Left hindlimb (tissue), 1 donor: ENCODE data around the gene CLEC2L.
A peak's percentile ranks its signal among the peaks of the same experiment; 100 is the strongest.
"Not testable (repeated sequence)": the region's sequence is repeated elsewhere in the genome, so short reads cannot be mapped to it uniquely, and the experiment has no call there.

Source experiments
- DNase-seq: peaks from one replicate; pipeline ENCODE4 v3.0.0-alpha.2; 2018

The CLEC2L gene

DNA sequence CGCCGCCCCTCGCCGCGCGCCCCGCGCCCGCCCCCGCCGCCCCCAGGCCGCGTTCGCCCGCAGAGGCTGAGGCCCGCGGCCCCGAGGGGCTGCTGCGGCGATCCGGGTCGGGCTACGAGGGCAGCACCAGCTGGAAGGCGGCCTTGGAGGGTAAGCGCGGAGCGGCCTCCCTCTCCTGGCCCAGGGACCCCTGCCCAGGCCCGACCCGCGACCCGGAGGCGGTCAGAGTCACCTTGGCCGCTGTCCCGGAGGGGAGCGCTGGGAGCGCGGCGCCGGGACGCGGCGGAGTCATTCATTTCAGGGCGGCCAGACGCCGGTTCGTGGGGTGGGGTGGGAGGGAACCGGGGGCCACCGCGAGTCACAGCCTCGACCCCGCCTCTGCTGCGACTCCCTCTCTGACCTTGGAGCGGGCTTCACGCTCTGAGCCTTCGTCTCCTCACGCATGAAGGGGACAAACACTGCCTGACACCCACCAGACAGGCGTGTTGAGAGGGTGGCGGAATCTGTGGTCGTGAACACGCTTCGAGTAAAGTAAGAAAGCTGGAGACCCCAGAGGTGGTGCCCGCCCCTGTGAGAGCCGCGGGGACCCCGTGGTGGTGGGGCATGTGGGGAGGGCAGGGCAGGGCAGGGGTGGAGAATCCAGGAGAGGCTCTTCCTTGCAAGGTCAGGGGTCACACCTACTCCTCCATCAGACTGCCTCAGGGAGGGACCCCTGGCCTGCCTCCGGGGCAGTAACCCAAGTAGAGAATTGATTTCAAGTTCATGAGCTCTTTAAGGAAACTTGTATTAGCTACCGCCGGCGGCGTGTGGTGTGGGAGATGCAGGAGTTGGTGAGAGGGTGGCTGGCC lies 707 bp downstream of the CLEC2L start:
- no peak for DNase-seq

DNA sequence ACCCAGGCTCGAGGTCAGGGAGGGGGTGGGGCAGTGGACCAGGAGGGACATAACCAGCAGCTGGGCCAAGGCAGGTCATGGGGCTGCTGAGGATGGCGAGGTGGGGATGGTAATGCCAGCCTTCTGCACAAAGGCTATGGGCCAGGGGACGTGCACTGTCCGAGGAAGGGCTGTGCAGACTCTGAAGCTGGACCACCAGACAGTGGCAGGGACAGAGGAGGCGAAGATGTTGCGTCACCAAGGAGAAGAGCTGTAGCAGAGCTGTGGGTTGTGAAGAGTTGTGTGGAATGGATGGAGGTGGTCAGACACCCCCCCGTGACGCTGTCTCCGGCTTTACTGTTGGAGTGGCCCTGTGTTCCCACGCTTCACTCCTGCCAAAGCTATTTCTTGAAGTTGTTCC lies 1.8 kb downstream of the CLEC2L start:
- DNase-seq = no peak

DNA sequence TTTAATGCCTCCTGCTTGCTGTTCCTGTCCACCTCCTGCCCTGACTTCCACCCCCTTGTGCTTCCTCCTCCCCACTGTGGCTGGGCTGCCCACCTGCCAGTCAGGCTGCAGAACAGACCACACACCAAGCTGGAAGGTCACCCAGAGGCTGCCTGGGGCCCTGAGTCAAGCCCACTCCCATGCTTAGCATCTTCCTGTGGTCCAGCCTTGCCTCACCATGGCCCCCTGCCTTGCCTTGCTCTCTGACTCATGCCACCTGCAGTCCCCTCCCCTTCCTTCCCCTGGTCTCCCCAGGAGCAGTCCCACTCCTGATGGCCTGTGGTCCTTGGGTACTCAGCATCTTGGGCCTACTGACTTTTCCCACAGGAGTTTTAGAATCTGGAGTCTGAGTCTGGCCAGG lies 2.3 kb downstream of the CLEC2L start:
- no peak for DNase-seq

DNA sequence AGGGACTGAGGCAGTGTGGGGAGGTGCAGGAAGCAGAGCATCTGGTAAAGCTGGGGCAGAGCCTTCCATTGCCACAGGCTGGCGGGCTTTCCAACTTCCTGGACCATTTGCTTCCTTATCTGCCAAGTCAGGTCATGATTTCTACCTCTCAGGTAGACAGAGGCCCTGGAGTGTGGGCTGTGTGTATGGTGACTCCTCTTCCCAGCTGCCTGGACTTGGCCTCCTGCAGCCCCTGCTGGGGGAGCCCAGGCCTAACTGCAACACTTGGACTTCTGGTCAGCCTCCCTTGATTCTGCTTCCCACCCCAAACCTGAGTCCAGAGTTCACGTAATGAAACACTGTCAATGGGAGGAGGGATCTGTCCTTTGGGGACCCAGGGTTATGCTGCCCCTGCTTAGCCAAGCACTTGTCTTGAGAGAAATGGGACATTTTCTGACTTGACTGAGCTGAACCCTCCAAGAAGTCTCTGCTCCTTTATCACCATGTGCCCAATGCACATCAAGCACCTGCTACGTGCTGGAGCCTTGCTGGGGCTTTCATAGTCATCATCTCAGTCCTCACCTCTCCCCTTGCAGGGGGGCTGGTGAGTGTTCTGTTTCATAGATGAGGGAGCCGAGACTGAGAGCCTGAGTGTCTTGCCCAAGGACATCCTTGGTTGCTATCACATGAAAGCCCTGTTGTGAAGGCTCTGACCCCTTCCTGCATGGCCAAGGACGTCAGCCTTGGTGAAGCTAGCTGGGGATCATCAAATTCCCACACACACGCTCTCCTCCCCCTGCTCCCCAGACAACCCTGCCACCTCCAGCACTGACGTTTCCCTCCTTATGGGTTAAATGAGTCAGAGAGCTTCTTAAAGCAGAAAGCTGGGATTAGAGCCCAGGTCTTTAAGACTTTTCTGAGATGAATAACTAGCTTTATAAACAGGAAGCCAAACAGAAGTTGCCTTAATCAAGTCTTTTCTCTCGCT lies 3.4 kb downstream of the CLEC2L start:
- DNase-seq = no peak

DNA sequence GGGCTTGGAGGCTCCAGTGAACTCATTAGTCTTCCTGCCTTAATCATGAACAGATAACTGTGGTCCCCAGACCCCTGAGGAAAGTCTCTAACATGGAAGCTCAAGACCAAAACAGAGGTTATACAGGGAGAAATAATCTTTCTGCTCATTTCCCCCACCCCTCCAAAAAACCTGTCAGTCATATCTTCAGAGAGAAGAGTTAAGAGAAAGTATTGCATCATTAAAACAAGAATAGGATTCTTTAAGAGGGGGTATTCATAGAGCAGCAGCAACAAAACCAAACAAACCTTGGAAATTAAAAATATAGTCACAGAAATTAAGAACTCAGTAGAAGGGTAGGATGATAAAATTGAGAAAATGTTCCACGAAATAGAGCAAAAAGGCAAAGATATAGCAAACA lies 7.6 kb downstream of the CLEC2L start:
- no peak for DNase-seq

DNA sequence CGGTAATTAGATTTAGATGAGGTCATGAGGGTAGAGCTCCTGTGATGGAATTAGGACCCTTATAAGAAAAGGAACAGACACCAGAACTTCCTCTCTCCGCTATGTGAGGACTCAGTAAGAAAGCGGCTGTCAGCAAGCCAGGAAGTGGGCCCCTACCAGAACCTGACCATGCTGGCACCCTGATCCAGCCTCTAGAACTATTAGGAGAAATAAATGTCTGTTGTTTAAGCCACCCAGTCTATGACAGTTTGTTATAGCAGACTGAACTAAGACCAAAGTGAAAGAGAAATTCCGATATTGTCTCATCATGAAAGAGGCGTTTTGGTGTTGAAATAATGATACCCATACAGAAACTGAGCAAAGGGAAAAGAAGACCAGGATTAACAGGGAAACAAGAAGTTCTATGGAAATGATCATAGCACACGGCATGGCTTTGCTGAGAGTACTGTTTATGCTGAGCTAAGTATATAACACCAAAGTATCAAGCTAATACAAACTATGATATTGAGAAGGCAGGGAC lies 9.2 kb downstream of the CLEC2L start:
- DNase-seq = no peak

DNA sequence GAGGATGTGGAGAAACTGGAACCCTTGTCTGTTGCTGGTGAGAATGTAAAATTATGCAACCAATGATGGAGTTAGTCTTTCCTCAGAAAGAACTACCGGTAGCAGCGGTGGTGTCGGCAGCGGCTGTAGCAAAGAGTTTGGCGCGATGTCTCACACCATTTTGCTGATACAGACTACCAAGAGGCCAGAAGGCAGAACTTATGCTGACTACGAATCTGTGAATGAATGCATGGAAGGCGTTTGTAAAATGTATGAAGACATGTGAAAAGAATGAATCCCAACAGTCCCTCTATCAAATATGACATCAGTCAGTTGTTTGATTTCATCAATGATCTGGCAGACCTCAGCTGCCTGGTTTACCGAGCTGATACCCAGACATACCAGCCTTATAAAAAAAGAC lies 10.6 kb downstream of the CLEC2L start:
- no peak for DNase-seq

DNA sequence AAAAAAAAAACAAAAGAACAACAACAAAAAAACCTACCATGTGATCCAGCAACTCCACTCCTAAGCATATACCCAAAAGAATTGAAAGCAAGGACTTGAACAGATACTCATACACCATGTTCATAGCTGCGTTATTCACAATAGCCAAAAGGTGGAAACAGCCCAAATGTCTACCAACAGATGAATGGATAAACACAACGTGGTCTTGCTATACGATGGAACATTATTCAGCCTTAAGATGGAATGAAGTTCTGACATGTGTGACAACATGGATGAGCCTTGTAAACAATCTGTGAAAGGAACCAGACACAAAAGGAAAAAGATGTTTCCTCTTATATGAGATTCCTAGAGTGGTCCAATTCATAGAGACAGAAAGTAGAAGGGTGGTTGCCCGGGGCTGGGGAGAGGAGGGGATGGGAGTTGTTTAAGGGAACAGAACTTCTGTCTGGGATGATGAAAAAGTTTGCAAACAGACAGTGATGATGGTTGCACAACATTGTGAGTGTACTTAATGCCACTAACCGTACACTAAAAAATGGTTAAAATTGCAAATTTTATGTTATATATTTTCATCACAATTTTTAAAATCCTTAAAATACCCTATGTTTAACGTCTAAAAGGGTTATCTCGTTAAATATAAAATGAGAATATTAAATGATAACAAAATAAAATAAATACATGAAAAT lies 11.6 kb downstream of the CLEC2L start:
- no peak for DNase-seq

DNA sequence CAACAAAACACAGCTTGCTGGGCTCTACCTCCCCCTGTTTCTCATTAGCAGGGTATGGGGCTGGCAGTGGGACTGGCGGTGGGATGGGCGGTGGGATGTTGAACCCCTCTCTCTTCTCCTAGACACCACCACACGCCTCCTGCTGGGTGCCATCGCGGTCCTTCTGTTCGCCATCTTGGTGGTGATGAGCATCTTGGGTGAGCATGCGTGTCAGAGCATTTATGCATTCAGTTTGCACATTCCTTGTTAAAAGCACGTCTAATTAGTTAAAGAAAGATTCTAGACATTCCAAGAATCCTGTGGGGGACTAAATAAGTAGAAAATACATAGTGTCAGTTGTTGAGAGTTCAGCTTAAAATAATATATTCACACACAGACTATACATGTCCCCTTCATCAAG lies 12.7 kb downstream of the CLEC2L start:
- DNase-seq = no peak

DNA sequence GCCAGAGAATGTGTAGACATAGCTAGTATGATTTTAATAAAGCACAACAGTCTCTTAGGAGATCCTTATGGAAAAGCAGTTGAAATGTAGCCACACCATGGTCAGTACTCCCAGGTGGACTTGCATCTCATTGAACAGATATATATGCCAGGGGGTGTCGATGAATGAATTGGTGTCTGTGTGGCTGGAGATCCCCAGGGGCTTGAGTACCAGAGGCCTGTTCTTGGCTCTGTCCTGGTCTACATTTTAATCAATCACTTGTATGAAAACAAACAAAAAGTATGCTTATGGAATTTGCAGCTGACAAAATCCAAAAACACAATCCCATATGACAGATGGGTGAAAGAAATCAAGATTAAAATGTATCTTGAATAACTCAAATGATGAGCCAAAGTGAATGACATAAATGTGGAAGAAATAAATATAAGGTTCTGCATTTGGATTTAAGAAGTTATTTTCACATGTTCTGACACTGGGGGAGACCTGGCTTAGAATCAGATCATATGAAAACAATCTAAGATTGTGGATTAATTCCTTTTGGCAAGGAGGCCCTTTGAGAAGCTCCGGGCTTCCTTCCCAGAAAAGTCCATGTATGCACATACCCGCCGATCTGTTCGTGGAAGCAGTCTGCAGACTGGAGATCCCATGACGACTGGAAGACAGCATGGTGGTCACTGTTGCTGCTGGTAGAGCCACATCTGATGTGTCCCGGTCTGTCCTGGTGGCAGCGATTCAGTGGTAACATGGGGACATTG lies 15.6 kb downstream of the CLEC2L start:
- DNase-seq = peak; percentile 58

DNA sequence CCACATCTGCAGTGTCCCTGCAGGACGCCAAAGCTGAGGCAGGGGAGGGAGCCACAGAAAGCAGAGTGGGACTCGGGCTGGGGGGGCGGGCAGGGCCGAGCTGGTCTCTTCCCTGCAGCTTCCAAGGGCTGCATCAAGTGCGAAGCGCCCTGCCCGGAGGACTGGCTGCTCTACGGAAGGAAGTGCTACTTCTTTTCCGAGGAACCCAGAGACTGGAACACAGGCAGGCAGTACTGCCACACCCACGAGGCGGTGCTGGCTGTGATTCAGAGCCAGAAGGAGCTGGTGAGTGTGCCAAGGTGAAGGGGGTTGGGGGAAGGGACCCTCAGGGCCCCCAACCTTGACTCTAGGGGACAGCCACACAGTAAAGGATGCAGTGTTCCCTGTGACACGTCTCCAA lies 16.7 kb downstream of the CLEC2L start:
- DNase-seq = no peak

DNA sequence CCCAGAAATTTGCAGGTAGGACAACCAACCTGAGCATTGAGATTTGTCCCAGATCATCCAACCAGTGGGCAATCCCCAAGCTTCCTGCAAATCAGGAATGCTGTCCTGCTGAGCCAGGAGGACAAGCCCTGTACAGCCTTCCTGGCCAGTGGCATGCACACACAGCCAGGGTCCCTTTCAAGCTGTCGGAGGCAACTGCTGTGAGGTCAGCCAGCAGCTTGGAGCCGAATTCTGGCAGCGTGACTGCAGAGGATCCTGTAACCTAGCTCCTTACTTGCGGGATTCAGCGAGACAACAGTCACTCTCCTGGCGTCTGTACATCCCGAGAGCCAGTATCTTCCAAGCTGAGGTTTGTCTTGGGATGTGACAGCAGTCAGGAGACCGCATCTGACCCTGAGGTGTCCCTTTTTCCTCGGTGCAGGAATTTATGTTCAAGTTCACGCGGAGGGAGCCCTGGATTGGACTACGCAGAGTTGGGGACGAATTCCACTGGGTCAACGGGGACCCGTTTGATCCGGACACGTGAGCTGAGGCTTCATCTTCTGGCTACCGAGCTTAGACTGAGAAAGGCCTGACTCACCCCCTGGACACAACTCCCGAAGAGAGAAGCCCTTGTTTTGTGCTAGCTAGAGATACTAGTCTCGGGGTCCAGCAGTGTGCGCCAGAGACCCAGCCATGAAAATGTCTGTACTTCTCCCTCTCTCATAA lies 18.3 kb downstream of the CLEC2L start:
- DNase-seq = no peak

DNA sequence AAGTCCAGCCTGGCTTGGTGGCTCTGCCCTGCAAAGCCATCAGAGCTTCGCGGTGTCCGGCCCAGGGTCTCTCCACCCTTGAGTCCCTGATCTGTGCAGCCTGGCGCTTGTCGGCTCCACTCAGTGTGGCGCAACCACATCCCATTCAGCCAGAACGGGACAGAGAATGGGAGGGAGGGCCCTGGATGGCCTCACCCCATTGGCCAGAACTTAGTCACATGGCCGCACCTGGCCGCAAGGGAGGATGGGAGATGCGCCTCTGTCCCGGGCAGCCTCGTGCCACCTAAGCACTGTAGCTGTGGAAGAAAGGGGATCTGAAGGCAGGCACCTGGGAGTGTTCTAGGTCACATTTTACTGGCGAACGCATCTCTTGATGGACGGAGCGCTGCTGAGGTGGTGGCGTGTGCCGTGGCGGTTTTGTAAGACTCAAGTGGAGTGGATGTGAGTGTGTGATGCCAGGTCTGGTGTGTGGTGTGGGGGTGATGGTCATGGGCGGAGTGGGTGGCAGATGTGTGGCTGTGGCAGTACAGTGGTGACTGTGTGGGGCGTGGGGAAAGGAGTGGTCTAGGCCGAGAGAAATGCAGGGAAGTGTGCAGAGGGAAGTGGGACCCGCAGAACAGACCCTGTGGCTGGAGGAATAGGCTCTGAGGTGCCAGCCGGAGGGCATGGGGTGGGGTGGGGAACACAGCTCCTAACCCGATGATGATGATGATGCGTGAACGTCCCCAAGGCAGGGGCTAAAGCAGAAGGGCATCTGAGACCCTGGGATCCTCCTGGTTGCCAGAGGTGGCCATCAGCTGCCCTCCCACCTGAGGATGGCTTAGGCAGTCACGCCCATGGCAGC lies 19.0 kb downstream of the CLEC2L start:
- DNase-seq = no peak

DNA sequence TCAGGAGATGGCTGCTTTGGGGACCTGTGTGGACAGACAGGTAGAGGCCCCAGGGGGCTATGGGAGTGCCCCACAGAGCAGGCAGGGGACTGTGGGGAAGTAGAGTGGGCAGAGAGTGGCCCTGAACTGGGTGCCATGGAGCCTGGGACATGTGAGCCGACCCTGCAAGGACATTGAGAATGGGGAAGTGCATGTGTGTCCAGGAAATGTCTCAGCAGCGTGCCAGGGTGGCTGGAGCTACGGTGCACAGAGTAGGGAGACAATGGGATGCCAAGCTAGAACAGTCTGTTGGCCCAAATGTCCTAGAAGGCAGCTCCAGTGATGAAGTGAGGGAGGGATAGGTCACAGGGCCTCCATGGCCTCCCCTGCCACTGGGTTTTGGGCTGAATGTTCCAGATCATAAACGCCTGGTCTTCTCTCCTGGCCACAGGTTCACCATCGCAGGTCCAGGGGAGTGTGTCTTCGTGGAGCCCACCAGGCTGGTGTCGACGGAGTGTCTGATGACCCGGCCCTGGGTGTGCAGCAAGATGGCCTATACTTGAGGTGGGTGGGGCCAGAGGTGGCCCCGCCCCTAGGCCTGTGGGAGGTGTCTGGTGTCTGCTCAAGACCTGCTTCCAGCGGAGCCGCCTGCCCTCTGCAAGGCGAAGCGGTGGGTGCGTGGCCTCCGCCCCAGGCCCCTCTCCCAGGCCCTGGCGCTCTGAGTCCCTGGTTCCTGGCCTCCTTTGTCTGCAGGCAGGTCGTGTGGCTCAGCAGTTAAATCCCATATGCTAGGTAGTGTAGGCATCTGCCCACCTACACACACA lies 20.5 kb downstream of the CLEC2L start:
- DNase-seq = no peak

DNA sequence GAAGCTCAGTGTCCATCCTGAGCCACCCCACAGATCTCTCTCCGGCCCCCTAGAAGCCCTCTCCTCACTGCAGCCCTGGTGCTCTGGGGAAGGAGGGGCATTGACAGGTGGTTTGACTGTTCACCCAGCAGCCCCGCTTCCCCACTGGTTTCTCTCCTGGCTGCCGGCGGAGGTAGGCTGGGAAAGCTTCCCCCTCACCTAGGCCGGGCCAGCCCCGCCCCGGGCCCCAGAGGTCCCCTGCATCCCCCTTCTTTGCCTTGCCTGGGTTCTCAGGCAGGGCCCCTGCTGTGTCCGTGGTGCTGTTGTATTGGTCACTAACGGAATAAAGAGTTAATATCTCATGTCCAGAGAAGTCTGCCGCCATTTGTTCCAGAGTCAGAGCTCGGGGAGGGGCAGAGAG lies 21.2 kb downstream of the CLEC2L start:
- no peak for DNase-seq

DNA sequence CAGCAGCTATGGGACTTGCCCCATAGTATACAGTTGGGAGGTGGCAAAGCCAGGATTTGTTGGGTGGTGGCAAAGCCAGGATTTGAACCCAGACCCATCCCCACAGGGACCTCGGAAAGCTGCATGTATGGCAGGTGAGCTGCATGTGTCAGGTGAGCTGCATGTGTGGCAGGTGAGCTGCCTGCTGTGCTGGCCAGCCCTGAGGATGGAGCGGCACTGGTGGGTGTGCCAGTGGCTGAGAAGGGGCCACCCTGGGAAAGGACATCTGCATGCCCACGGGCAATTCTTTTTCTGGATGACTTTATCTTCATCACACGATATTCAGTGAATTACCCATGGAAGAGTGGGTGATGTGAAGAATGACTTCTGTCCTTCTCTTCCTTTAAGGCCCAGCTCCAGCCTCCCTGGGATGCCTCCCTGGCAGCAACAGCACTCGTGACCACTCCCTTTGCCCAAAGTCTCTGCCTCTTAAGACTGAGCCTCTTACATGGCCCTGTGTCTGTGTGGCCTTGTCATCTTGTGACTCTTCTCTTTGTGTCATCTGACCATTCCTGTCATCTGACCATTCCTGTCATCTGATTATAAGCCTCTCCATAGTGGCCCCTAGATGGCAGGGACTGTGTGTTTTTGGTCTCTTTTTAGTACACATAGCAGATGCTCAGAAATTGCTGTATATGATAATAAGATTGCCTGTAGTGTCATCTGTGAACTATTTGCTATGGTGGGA lies 25.0 kb downstream of the CLEC2L start:
- no peak for DNase-seq

DNA sequence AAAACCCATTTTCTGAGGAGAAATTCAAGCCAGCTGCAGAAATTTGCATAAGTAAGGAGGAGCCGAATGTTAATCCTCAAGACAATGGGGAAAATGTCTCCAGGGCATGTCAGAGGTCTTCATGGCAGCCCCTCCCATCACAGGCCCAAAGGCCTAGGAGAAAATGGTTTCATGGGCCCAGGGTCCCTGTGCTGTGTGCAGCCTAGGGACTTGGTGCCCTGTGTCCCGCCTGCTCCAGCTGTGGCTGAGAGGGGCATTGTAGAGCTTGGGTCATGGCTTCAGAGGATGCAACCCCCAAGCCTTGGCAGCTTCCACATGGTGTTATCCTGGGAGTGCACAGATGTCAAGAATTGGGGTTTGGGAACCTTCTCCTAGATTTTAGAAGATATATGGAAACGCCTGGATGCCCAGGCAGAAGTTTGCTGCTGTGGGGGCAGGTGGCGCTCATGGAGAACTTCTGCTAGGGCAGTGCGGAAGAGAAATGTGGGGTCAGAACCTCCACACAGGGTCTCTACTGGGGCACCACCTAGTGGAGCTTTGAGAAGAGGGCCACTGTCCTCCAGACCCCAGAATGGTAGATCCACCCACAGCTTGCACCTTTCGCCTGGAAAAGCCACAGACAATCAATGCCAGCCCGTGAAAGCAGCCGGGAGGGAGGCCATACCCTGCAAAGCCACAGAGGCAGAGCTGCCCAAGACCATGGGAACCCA lies 30.7 kb downstream of the CLEC2L start:
- DNase-seq = not testable (repeated sequence)

DNA sequence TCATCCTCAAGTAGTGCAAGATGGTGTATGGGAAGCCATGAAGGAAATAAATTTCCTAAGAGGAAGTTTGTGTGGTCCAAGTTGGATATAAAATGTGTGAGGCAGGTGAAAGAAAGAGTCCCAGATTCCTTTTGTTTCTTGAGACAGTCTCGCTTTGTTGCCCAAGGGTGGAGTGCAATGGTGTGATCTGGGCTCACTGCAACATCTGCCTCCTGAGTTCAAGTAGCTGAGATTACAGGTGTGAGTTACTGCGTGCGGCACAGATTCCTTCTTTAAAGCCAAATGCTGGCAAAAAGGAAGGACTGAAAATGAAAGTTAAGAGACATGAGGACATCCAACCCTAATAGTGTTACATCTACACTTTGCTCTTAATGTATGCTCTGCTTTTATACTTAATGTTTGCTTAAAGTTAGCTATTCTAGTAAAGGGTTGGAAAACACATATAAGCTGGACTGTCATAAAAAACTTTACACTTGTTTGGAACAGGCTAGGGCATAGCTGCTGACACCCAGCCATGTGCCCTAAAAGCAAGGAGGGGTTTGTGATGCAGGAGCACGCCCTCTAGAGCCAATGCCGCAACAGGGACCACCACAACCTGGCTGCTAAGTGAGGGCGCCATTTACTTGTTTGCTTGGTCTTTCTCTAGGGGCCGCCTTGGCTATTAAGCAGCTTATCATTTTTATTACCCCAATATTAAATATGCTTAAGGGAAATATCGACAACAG lies 34.5 kb downstream of the CLEC2L start:
- no peak for DNase-seq
